GM12878 (cell line): ENCODE data around the gene DNAJB11. TPM values are rescaled to one million over a fixed set of nuclear protein-coding genes. Genes with fewer than 3 reads are reported as not detected.

Source experiments
- ATF3 ChIP-seq: IDR thresholded peaks from 2 replicates; pipeline ENCODE4 v1.6.1; 2011; ENCODE audit warnings: low read depth, mild to moderate bottlenecking, low read length, moderate library complexity, borderline replicate concordance; ENCODE audit errors: extremely low read depth
- CUX1 ChIP-seq: IDR thresholded peaks from 2 replicates; pipeline ENCODE4 v1.6.1; 2012; ENCODE audit warnings: improper control_type of control experiment, low read depth, low read length; ENCODE audit not compliant: insufficient replicate concordance
- E4F1 ChIP-seq: fragments of 450-650 bp; IDR thresholded peaks from 2 replicates; pipeline ENCODE4 v1.6.1; 2018; ENCODE audit warnings: borderline replicate concordance, mild to moderate bottlenecking; ENCODE audit not compliant: partially characterized antibody
- EP300 ChIP-seq, 2 experiments: fragments of 150-350 bp in 1 of 2; IDR thresholded peaks; 2 replicates each; pipeline ENCODE4 v1.6.1; 2011 to 2012; ENCODE audit warnings: low read depth in 2 of 2, low read length in 2 of 2, borderline replicate concordance in 1 of 2, improper control_type of control experiment in 1 of 2, inconsistent platforms in 1 of 2; ENCODE audit not compliant: control insufficient read depth in 1 of 2
- HSF1 ChIP-seq: fragments of 150-350 bp; IDR thresholded peaks from 2 replicates; pipeline ENCODE4 v1.6.1; 2014; ENCODE audit warnings: mild to moderate bottlenecking, low read depth, low read length
- NR2F1 ChIP-seq: fragments of 450-650 bp; conservative IDR thresholded peaks from 2 replicates; pipeline ENCODE4 v1.6.1; 2017; ENCODE audit warnings: mild to moderate bottlenecking
- RAD21 ChIP-seq: IDR thresholded peaks from 2 replicates; pipeline ENCODE4 v1.6.1; 2011; ENCODE audit warnings: mild to moderate bottlenecking, low read depth, low read length, moderate library complexity; ENCODE audit not compliant: insufficient read depth
- RCOR1 ChIP-seq: conservative IDR thresholded peaks from 2 replicates; pipeline ENCODE4 v1.6.1; 2012; ENCODE audit warnings: low read depth, low read length, improper control_type of control experiment
- TAF1 ChIP-seq: IDR thresholded peaks from 2 replicates; pipeline ENCODE4 v1.6.1; 2011; ENCODE audit warnings: mild to moderate bottlenecking, low read depth, low read length, borderline replicate concordance
- ZNF217 ChIP-seq: fragments of 450-650 bp; IDR thresholded peaks from 2 replicates; pipeline ENCODE4 v1.6.1; 2017; ENCODE audit warnings: antibody characterized with exemption, mild to moderate bottlenecking
- ZNF274 ChIP-seq: IDR thresholded peaks from one replicate; pipeline ENCODE4 v1.8.0; 2011; ENCODE audit not compliant: insufficient read length, insufficient read depth
- ZNF384 ChIP-seq: IDR thresholded peaks from 2 replicates; pipeline ENCODE4 v1.6.1; 2012; ENCODE audit warnings: low read depth, mild to moderate bottlenecking, low read length, improper control_type of control experiment, borderline replicate concordance
- polyA plus RNA-seq, 11 experiments: library from polyadenylated mRNA; depleted of rRNA in 4 of 11; unstranded in 6 of 11; stranded (reverse) in 5 of 11; fragments of >200 nt; fragmentation: Nextera tagmentation in 4 of 11; fragmentation: Illumina TruSeq in 1 of 11; extraction: Ambion mirVana in 4 of 11; extraction: Trizol in 1 of 11; gene quantifications; 1 replicate in 1 of 11; 2 replicates in 10 of 11; pipeline versions ENCODE4 v1.2.1 to v1.2.3, GENCODE V29; 2011 to 2016; ENCODE audit warnings: inconsistent platforms in 2 of 11, missing spikeins in 2 of 11, low read depth in 1 of 11
- total RNA-seq, 4 experiments: library from RNA; depleted of rRNA in 3 of 4; stranded (reverse); fragments of >200 nt in 3 of 4; fragmentation: Illumina TruSeq in 1 of 4; extraction: Trizol in 1 of 4; gene quantifications; 2 replicates each; pipeline versions ENCODE4 v1.2.1 to v1.2.3, GENCODE V29; 2013 to 2021

DNAJB11 gene
- total and polyA plus RNA-seq, 10 of the 15 experiments (the other 5 are each of a cell fraction or from before 2014, with no cell fraction given): 16.2 to 135 (median 57.8) TPM

GRCh38 chr3:186534113-186534669 lies 36.3 kb upstream of the DNAJB11 start (continued):
- TF ChIP-seq CUX1 (no peak), ZNF384 (peak; percentile 80), ATF3 (no peak), ZNF274 (no peak), EP300 (IDR thresholded peaks at IDR 0.05; ENCODE audit: borderline replicate concordance in 1 of 2, control insufficient read depth in 1 of 2, low read depth in 2 of 2, low read length in 2 of 2) (peak; percentile 88 to 89), NR2F1 (peak; percentile 50), ZNF217 (no peak), HSF1 (no peak), TAF1 (0 out of 2 replicates have a peak, but pooled peaks have one; percentile 28), RCOR1 (0 out of 2 replicates have a peak, but pooled peaks have one; percentile 66), RAD21 (0 out of 2 replicates have a peak, but pooled peaks have one; percentile 12), E4F1 (peak; percentile 76)
